ENCODE results near the gene ERGIC1.

Gene ERGIC1

DNA sequence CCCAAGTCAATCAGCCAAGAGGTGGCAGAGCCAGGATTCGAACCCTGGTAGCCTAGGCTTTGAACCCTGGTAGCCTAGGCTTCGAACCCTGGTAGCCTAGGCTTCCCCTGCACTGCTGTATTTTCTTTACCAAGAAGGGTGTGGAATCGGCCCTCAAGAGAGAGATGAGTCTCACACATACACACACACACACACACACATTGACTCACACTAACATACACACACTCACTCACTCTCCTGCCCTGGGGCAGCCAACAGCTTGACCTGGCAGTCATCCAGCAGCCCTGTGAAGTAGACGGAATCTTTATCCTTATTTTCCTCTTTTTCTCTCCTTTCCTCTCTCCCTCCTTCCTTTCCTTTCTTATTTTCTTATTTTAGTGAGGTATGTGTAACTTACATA lies 69.7 kb downstream of the ERGIC1 start:
- DNase-seq (ENCODE audit: extremely low read depth, low read depth): peak; percentile 74
- no peak for TF ChIP-seq CTCF (IDR thresholded peaks at IDR 0.05; ENCODE audit: low read depth, low read length)

GRCh38 chr5:172904312-172904642 lies 70.2 kb downstream of the ERGIC1 start:
- DNase-seq (ENCODE audit: extremely low read depth, low read depth): no peak
- TF ChIP-seq CTCF (IDR thresholded peaks at IDR 0.05; ENCODE audit: low read depth, low read length): no peak

DNA sequence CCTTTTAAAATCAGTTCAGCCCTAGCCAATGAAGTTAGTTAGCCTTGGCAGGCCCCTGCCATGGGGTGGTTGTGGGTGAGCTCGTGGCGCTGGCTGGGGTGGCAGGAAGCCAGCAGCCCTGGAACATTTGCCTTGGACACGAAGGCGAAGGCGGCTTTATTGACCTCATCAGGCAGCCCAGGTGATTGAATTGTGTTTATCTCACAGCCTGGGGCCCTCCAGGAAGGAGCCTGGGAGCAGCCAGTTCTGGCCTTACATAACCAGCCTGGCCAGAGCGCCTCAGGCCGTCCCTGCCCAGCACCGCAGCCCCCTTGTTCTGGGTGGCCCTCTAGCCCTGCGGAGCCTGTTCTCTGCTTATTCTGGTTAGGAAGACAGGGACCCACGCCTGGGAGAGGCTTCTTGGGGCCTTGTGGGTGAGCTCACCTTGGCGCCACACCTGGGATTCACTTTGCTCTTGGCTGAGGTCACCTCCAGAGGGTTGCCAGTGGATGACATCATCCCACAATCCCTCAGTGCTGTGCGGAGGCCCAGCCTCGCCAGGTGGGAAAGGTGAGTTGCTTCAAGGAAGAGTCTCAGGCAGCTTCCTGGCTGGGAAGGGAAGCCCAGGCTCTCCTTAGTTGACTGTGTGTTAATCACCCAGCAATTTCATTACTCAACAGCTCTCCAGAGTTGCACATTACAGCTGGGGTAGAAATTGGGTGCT lies 70.7 kb downstream of the ERGIC1 start:
- no peak for TF ChIP-seq CTCF (IDR thresholded peaks at IDR 0.05; ENCODE audit: low read depth, low read length)
- no peak for DNase-seq (ENCODE audit: extremely low read depth, low read depth)

GRCh38 chr5:172905346-172906140 lies 71.5 kb downstream of the ERGIC1 start:
- no peak for TF ChIP-seq CTCF (IDR thresholded peaks at IDR 0.05; ENCODE audit: low read depth, low read length)
- DNase-seq (ENCODE audit: extremely low read depth, low read depth): no peak

GRCh38 chr5:172906436-172906835 lies 72.4 kb downstream of the ERGIC1 start:
- no peak for DNase-seq (ENCODE audit: extremely low read depth, low read depth)
- no peak for TF ChIP-seq CTCF (IDR thresholded peaks at IDR 0.05; ENCODE audit: low read depth, low read length)

DNA sequence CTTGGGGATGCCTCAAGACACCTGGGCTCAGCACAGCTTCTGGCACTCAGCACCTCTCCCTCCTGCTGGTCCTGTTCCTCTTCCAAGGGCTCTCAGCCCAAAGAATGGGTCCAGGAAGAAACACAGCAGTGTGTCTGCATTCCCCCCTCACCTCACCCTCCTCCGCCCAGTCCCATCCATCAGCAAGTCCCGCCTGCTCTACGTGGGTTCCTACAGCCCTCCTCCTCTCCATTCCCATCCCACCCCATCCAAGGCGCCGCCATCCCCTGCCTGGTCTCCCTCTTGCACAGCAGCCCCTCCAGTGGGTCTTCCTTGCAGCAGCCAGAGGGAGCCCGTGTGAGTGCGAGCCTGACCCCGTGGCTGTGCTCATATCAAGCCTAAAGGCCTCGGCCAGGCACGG lies 72.8 kb downstream of the ERGIC1 start:
- TF ChIP-seq CTCF (IDR thresholded peaks at IDR 0.05; ENCODE audit: low read depth, low read length): no peak
- DNase-seq (ENCODE audit: extremely low read depth, low read depth): no peak

GRCh38 chr5:172907657-172908056 lies 73.6 kb downstream of the ERGIC1 start:
- DNase-seq (ENCODE audit: extremely low read depth, low read depth): no peak
- no peak for TF ChIP-seq CTCF (IDR thresholded peaks at IDR 0.05; ENCODE audit: low read depth, low read length)
